ENCODE data around the gene PRKCB. TPM values are rescaled to one million over a fixed set of nuclear protein-coding genes. Genes with fewer than 3 reads are reported as not detected.

Gene PRKCB
- total and polyA plus RNA-seq, 7 donors: 0.13 to 1.5 (median 0.83) TPM

GRCh38 chr16:24087891-24088410, 252.2 kb downstream of the PRKCB start:
- Histone ChIP-seq H3K27me3 (ENCODE audit: insufficient read depth in 3 of 3, low read length in 2 of 3) (no peaks in the 10 kb centered on the region), H3K36me3 (ENCODE audit: insufficient read depth in 1 of 2, low read depth in 1 of 2) (no peaks in the 10 kb centered on the region), H3K27ac (no peak overlapping the region), H3K9me3 (no peaks in the 10 kb centered on the region), H3K4me3 (no peak overlapping the region), H3K4me1 (no peaks in the 10 kb centered on the region)
- ATAC-seq (no peak), DNase-seq (no peak)
- no peak for TF ChIP-seq CTCF (IDR thresholded peaks at IDR 0.05)
- intact Hi-C loops (cut with DNase I): no loop called here
- 60 to 61% (median 60%) methylated on average over 10 of the region's 10 CpGs for WGBS, 3 donors

GRCh38 chr16:24088767-24089166, 253.0 kb downstream of the PRKCB start:
- TF ChIP-seq CTCF (IDR thresholded peaks at IDR 0.05): no peak
- DNase-seq: no peak
- no peaks in the 10 kb centered on the region for H3K36me3 ChIP-seq (ENCODE audit: insufficient read depth in 1 of 2, low read depth in 1 of 2)
- intact Hi-C loops (cut with DNase I): no loop called here
- H3K4me1 ChIP-seq: no peaks in the 10 kb centered on the region
- ATAC-seq: no peak
- no peak overlapping the region for H3K4me3 ChIP-seq
- H3K9me3 ChIP-seq: no peaks in the 10 kb centered on the region
- WGBS, 3 donors: 58 to 65% (median 62%) methylated on average over 2 of the region's 2 CpGs
- H3K27ac ChIP-seq: no peak overlapping the region
- H3K27me3 ChIP-seq (ENCODE audit: insufficient read depth in 3 of 3, low read length in 2 of 3): no peaks in the 10 kb centered on the region

- ATAC-seq (no peak), DNase-seq (no peak)
- no peak for TF ChIP-seq CTCF (IDR thresholded peaks at IDR 0.05)
- WGBS, 3 donors: 48 to 80% (median 58%) methylated on average over 1 of the region's 1 CpG
- no peak overlapping the region for H3K4me3 ChIP-seq
- no peaks in the 10 kb centered on the region for H3K4me1 ChIP-seq
- intact Hi-C loops (cut with DNase I): no loop called here
- no peaks in the 10 kb centered on the region for H3K27me3 ChIP-seq (ENCODE audit: insufficient read depth in 3 of 3, low read length in 2 of 3)
- H3K9me3 ChIP-seq: no peaks in the 10 kb centered on the region
- no peaks in the 10 kb centered on the region for H3K36me3 ChIP-seq (ENCODE audit: insufficient read depth in 1 of 2, low read depth in 1 of 2)
- no peak overlapping the region for H3K27ac ChIP-seq
Observed at GRCh38 chr16:24091125-24091524, 255.3 kb downstream of the PRKCB start.

- intact Hi-C loops (cut with DNase I): no loop called here
- no peaks in the 10 kb centered on the region for H3K36me3 ChIP-seq (ENCODE audit: insufficient read depth in 1 of 2, low read depth in 1 of 2)
- ATAC-seq: no peak
- H3K27ac ChIP-seq: no peak overlapping the region
- H3K4me1 ChIP-seq: no peaks in the 10 kb centered on the region
- no peaks in the 10 kb centered on the region for H3K9me3 ChIP-seq
- H3K4me3 ChIP-seq: no peak overlapping the region
- H3K27me3 ChIP-seq (ENCODE audit: insufficient read depth in 3 of 3, low read length in 2 of 3): no peaks in the 10 kb centered on the region
- no peak for TF ChIP-seq CTCF (IDR thresholded peaks at IDR 0.05)
- DNase-seq: no peak
Observed at GRCh38 chr16:24093049-24093448, 257.3 kb downstream of the PRKCB start.

GRCh38 chr16:24094660-24095059, 258.9 kb downstream of the PRKCB start:
- H3K27ac ChIP-seq: no peak overlapping the region
- no peaks in the 10 kb centered on the region for H3K4me1 ChIP-seq
- 44 to 80% (median 76%) methylated on average over 1 of the region's 1 CpG for WGBS, 3 donors
- ATAC-seq: no peak
- no peaks in the 10 kb centered on the region for H3K9me3 ChIP-seq
- no peaks in the 10 kb centered on the region for H3K36me3 ChIP-seq (ENCODE audit: insufficient read depth in 1 of 2, low read depth in 1 of 2)
- DNase-seq: no peak
- no peaks in the 10 kb centered on the region for H3K27me3 ChIP-seq (ENCODE audit: insufficient read depth in 3 of 3, low read length in 2 of 3)
- intact Hi-C loops (cut with DNase I): no loop called here
- no peak for TF ChIP-seq CTCF (IDR thresholded peaks at IDR 0.05)
- no peak overlapping the region for H3K4me3 ChIP-seq
